Stimulated activated CD8-positive, alpha-beta memory T cell treated with anti-CD3 and anti-CD28 coated beads, Interleukin-4, amount 100 ng/mL, for 24 hours (primary cell): ENCODE data around the gene MET.

Experiments
- DNase-seq: peaks from one replicate; pipeline ENCODE4 v3.0.0-alpha.2; 2020; ENCODE audit warnings: low read depth

MET gene

DNA sequence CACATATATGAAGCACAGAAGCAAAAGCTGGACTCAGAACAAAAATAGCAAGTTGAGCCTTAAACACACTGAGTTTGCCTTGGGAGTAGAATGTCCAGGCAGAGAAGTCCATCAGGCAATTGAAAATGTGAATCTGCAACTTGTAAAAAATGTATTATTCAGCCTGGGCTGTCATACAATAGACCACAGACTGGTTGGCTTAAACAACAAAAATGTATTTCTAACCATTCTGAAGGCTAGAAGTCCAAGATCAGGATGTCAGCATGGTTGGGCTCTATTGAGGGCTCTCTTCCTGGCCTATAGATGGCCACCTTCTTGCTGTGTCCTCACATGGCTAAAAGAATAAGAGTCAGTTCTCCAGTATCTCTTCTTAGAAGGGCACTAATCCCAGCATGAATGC lies 113.8 kb downstream of the MET start:
- DNase-seq: no peak

- DNase-seq: no peak
Measured at GRCh38 chr7:116786791-116787443, 114.9 kb downstream of the MET start.

GRCh38 chr7:116787881-116788280 lies 115.9 kb downstream of the MET start:
- no peak for DNase-seq

- DNase-seq: no peak
Measured at GRCh38 chr7:116788572-116789197, 116.7 kb downstream of the MET start.

- no peak for DNase-seq
Measured at GRCh38 chr7:116790025-116790424, 118.0 kb downstream of the MET start.

GRCh38 chr7:116792813-116793212 lies 120.8 kb downstream of the MET start:
- DNase-seq: no peak

- no peak for DNase-seq
Measured at GRCh38 chr7:116793795-116794340, 121.9 kb downstream of the MET start.

- no peak for DNase-seq
Measured at GRCh38 chr7:116796471-116796870, 124.5 kb downstream of the MET start.

- no peak for DNase-seq
Measured at GRCh38 chr7:116797612-116798011, 125.6 kb downstream of the MET start.

DNA sequence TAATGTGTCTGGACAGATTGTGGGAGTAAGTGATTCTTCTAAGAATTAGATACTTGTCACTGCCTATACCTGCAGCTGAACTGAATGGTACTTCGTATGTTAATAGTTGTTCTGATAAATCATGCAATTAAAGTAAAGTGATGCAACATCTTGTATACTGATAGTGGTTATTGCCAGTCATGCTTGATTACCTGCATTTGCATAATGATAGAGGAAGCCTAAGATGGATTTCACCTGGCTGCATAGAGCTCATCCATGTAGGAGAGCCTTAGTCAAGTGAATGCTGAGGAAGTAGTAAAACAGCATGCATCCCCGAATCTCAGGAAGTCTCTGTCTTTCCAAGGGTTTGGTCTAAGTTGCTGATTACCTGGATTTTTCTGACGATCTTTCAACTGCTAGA lies 126.2 kb downstream of the MET start:
- no peak for DNase-seq

GRCh38 chr7:116799916-116800315 lies 127.9 kb downstream of the MET start:
- DNase-seq: no peak

- DNase-seq: no peak
Measured at GRCh38 chr7:116800594-116800993, 128.6 kb downstream of the MET start.

GRCh38 chr7:116801092-116801710 lies 129.2 kb downstream of the MET start:
- no peak for DNase-seq

DNA sequence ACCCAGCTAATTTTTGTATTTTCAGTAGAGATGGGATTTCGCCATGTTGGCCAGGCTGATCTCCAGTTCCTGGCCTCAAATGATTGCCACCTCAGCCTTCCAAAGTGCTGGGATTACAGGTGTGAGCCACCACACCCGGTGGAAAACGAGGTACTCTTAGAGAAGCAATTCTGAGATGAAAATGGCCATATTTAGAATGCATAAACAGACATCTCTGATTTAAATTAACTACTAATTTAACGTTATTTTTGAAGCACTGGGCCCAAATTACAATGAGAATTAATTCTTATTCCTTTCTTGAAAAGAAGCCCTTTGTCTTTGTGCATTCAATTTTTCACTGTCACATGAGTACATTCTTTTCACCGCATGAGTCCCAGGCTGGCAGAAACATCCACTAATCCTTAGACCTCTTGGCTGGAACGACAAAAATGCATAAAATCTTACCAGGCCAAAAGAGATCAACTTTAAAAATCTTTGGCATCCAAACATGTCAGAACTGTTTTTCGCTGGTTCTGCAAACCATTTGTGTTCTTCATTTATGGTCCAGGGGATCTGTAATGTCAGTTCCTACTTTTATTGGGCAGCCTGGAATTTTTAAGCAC lies 130.2 kb downstream of the MET start:
- no peak for DNase-seq

GRCh38 chr7:116802746-116803152 lies 130.8 kb downstream of the MET start:
- no peak for DNase-seq

DNA sequence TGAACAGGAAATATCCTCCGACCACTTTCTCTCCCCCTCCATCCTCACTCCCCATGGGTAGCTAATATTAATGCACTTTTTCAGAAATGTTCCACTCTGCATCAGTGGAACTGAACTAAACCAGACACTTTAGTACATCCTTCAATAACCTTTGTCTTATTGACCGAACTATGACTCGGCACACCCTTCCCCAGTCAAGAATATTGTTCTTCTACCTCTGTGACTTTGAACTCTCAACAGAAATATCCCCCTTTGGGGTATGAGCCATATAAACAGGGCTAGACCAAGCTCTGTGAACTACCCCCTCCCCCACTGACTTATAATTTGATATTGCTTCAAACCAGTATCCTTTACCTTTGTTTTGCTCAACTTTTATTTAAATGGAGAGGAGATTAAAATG lies 132.5 kb downstream of the MET start:
- no peak for DNase-seq

- DNase-seq: no peak
Measured at GRCh38 chr7:116805100-116805544, 133.1 kb downstream of the MET start.

GRCh38 chr7:116806046-116806944 lies 134.3 kb downstream of the MET start:
- DNase-seq: no peak

GRCh38 chr7:116807011-116807560 lies 135.1 kb downstream of the MET start:
- no peak for DNase-seq

- no peak for DNase-seq
Measured at GRCh38 chr7:116809636-116810266, 137.8 kb downstream of the MET start.
